HG02623 (cell line): ENCODE results near the gene ACO2.
"Not testable (repeated sequence)": the region's sequence is repeated elsewhere in the genome, so short reads cannot be mapped to it uniquely, and the experiment has no call there.

Experiments
- ATAC-seq: cut with Tn5 transposase; IDR thresholded peaks from one replicate; pipeline ENCODE4 v1.9.1; 2021; ENCODE audit warnings: moderate library complexity; ENCODE audit not compliant: unreplicated experiment

The ACO2 gene

GRCh38 chr22:41468381-41469217 lies at the start of gene ACO2, which contains the start of gene PHF5A:
TSS of gene ACO2 (plus strand) at chr22:41469117. CDS start at chr22:41469147, 30 bp downstream.
TSS of gene PHF5A (minus strand) at chr22:41468692. CDS start at chr22:41468653, 39 bp downstream.
- ATAC-seq, result peak; percentile 85

GRCh38 chr22:41425660-41426365 lies 43.1 kb upstream of the ACO2 start:
- no peak for ATAC-seq

GRCh38 chr22:41429232-41429950 lies 39.5 kb upstream of the ACO2 start:
- ATAC-seq, result no peak

GRCh38 chr22:41429951-41430332 lies 39.0 kb upstream of the ACO2 start:
- ATAC-seq, result no peak

- ATAC-seq, result no peak
Measured at GRCh38 chr22:41431656-41432055, 37.3 kb upstream of the ACO2 start.

- not testable (repeated sequence) for ATAC-seq
Measured at GRCh38 chr22:41433480-41433879, 35.4 kb upstream of the ACO2 start.

- not testable (repeated sequence) for ATAC-seq
Measured at GRCh38 chr22:41434361-41435003, 34.4 kb upstream of the ACO2 start.

- no peak for ATAC-seq
Measured at GRCh38 chr22:41435560-41435959, 33.4 kb upstream of the ACO2 start.

- no peak for ATAC-seq
Measured at GRCh38 chr22:41436322-41437113, 32.4 kb upstream of the ACO2 start.

GRCh38 chr22:41437198-41437597 lies 31.7 kb upstream of the ACO2 start:
- ATAC-seq, result no peak

GRCh38 chr22:41440511-41440910 lies 28.4 kb upstream of the ACO2 start:
- ATAC-seq, result not testable (repeated sequence)

GRCh38 chr22:41442240-41442792 lies 26.6 kb upstream of the ACO2 start:
- ATAC-seq, result no peak

- peak; percentile 39 for ATAC-seq
Measured at GRCh38 chr22:41444360-41445128, 24.4 kb upstream of the ACO2 start.

- no peak for ATAC-seq
Measured at GRCh38 chr22:41445129-41446056, 23.5 kb upstream of the ACO2 start.

- ATAC-seq, result no peak
Measured at GRCh38 chr22:41446057-41446501, 22.8 kb upstream of the ACO2 start.

GRCh38 chr22:41446639-41447434 lies 22.1 kb upstream of the ACO2 start, which contains the start of gene TOB2:
TSS of gene TOB2 (minus strand) at chr22:41446801. CDS start at chr22:41437345, 9,456 bp downstream.
- peak; percentile 28 for ATAC-seq
